HG03571 (cell line): ENCODE results near the gene TOPBP1.
"Not testable (repeated sequence)": the region's sequence is repeated elsewhere in the genome, so short reads cannot be mapped to it uniquely, and the experiment has no call there.

Experiments
- ATAC-seq: cut with Tn5 transposase; IDR thresholded peaks from one replicate; pipeline ENCODE4 v1.9.1; 2021; ENCODE audit not compliant: unreplicated experiment

TOPBP1 gene

DNA sequence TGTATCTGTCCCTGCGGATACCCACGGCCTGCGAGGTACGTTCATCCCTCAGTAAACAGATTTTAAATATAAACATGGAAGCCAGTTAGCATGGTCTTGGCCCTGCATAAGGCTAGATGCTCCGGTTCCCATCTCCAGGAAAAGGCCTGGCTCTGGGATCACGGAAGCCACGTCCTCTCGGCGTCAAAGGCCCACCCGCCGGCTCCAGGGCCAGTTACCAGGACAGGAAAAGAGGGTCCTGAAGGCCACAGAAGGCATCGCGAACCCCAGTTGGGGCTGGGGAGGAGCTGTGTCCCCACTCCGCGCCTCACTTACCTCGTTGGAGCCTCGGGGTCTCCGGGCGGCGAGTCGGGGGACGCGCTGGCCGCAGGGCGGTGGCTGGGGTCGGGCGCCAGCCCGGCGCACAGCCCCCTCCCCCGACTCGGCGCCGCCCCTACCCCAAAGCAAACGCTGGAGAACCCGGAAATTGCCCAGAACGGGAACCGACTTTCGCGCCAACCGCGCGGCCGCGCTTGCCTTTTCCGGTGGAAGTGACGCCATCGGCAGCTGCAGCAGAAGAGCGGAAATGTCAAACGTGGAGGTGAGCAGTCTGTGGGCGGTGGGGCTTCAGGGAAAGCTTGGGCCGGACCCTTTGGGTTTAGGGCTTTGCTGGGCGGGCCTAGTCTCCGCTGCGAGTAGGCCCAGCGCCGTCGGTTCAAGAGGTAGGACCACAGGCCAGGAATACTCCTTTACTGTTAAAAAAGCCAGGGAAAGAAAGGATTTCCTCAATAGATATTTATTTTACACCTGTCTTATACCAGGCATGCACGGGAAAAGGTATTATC, at the start of gene TOPBP1:
Gene TOPBP1, minus strand, starts transcription at position 488 of the 824 bp plus-strand sequence. CDS start 814 bp downstream, outside the sequence.
- ATAC-seq: peak; percentile 88

DNA sequence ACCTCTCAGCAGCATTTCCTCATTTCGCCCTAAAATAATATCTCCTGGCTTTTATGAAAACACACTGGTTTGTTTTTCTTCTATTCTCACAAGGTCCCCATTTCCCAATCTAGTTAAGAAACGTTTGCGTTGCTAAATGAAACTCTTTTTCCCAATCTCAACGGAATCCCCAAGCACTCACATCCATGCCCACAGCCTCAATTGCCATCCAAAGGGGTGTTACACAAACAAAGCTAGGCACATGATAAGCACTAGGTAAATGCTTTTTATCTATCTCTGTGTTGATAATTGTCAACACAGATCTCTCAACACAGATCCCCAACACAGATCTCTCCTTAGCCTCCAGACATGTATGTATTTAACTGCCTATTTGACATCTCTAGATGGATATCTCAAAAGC, 49.3 kb upstream of the TOPBP1 start:
- ATAC-seq: no peak

DNA sequence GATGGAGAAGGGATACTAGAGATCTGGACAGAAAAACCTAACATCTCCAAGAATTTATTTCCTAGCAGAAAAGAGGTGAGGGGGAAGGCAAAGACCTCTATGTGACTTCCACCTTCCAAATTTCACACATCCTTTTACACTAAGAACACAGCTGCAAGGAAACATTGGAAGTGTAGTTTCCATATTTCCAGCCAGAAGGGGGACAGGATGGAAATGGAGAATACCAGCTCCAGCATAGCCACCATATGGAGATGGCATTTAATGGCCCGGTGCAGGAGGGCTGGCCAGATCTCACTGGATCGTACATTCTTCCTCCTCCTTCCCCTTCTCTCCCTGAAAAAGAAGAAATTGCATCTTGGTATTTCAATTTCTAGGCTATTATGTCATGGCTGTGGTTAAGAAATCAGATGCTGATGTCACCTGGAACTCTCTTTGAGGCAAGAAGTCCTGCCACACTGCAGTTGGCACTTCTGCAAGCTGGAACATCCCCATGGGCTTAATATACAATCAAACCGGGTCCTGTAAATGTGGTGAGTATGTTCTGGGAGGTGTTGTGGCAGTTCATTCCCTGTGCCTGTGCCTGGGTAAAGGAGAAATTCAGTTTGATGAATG, 47.5 kb upstream of the TOPBP1 start:
- ATAC-seq: no peak

DNA sequence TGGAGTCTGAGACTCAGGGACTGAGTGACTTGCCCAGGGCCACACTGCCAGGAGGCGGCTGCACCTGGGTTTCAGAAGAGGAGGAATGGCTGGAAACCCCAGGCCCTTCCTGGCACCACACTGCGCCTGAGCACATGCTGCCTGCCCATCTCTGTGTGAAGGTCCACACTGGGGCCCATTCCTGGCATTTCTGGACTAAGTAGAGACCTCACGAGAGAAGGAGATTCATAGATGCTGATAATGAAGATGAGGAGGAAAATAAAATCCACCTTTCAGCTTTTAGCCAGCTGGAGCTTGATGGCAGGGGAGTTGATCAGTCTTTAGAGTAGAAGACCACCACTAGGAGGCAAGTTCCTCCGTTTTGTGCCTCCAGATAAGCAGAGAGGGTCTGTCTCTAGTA, 44.3 kb upstream of the TOPBP1 start:
- ATAC-seq: no peak

DNA sequence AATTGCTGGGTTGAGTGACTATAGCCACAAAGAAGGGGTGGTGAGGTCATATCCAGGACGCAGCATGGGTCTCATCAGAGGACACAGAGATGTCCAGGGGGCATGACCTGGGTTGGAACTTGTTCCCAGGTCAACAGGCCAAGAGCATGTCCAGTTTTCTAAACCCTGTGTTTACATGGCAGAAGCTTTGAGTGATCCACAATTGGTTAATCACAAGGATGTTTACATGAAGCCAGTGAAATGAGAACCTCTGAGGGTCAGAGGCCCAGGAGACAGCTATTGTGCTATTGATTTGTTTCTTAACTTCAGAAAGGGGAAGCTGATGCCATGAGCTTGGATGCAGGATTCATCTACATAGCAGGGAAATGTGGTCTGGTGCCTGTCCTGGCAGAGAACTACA, 42.2 kb upstream of the TOPBP1 start:
- ATAC-seq: no peak

DNA sequence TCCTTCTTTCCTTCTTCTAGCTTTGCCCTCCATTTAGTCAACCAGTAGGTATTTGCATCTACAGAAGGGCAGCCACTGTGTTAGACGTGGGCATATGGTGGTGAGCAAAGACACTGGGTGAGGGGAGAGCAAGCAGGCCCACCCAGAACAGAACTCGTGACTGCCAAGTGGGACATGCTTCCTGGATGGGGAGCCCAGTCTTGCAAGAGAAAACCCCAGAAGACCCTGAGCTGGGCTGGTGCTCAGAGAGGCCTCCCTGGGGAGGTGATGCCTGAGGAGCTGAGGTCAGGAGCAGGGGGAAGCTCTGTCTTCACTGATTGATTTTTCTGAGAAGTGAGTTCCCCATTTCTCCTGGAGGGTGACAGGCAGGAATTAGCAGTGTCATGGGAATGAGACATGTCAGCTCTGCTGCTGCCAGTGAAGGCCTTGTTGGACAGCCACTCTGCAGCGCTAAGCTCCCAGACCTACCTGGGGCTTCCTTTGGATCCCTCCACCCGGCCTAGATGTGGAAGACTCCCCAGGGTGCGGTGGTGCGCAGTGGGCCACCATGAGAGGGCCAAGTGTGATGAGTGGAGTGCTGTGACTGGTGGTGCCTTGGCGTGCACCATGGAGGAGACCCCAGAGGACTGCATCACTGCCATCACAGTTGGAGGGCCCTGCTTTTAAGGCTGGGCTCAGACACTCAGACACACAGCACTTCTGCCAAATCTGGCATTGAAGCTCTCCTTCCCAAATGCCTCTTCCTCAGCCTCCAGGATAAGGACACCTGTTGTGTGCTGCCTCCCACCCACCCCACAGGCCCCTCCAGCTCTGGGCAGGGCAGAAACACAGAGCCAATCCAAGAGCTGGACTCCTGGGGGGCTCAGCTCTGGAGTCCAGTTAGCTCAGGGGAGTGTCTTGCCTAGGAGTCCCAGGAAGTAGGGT, 40.0 kb upstream of the TOPBP1 start:
- ATAC-seq: no peak

DNA sequence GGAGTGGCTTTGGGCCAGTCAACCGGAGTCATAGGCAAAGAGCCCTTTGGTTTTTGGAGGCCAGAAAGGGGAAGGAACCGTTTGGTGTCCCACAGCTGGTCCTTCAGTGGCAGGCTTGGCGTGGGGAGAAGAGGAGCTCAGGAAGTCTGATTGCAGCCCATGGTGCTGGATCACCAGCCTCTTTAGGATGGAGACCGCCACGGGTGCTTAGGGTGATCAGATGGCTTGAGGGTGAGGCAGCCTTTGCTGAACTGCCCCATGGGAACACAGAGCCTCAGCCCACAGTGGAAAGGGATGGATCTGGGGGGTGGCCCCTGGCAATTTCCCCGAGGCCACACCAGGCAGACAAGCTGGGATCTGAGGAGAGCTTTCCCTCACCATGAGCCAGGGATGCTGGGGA, 38.6 kb upstream of the TOPBP1 start:
- ATAC-seq: no peak

DNA sequence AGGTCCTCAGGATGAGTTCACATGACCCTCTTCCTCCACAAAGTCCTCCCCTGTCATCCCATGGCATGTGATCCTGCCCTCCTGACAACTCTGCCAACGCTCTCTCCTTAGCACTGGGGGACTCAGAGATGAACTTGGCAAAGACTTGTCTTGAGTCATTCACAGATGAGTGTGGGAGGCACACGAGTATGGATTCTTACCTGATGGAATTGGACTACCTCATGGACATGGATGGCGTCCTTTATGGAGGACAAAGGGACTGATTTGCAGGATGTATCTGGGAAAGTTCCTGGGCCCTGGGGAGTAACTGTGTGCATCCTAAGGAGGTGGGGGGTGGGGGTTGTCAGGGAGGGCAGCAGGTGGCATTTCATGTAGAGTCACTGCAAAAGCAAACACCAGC, 38.2 kb upstream of the TOPBP1 start:
- no peak for ATAC-seq

DNA sequence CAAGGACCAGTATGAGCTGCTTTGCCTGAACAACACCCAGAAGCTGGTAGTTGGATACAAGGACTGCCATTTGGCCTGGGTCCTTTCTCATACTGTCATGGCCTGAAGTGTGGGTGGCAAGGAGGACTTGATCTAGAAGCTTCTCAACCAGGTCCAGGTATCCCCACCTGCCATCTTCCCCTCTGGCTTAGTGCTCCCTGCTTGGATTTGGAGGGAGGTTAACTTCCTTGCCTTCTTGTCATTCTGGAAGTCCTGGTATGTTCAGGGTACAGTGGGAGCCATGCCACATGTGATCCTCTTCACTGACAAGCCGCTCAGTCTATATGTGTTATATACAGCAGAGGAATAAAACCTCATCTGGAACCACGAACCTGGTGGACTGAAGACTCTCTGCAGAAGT, 37.7 kb upstream of the TOPBP1 start:
- ATAC-seq: no peak

DNA sequence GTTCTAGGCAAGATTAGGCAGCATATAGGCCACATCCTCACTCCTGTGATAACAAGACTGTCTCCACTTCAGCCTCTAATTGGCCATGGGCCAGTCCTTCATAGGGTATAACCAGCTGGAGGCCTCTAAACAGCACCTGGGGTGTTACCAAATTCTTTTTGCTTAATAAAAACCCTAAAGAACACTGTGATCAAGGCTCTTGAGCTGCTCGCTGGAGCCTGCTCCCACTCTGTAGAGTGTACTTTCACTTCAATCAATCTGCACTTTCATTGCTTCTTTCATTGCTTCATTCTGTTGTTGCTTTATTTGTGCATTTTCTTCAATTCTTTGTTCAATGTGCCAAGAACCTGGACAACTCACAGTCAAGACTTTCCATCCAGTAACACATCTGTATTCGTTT, 36.2 kb upstream of the TOPBP1 start:
- no peak for ATAC-seq

DNA sequence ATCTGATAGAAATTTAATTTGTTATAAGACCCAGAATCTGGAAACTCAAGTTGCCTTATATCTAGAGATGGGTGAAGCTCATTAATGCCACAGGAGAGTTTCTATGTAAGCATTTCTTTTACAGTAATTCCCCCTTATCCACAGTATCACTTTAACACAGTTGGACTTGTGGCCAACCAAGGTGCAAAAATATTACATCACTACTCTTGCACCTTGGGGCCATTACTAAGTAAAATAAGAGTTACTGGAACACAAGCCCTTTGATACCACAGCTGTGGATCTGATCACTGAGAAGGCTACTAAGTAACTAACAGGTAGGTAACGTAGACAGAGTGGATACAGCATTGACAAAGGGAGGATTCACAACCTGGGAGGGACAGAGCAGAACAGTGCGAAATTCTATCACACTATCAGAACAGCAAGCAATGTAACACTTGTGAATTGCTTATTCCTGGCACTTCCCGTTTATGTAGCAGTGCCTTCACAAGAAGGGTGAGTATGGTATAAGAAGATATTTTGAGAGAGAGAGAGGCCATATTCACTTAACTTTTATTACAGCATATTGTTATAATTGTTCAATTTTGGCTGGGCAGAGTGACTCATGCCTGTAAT, 33.9 kb upstream of the TOPBP1 start:
- no peak for ATAC-seq

DNA sequence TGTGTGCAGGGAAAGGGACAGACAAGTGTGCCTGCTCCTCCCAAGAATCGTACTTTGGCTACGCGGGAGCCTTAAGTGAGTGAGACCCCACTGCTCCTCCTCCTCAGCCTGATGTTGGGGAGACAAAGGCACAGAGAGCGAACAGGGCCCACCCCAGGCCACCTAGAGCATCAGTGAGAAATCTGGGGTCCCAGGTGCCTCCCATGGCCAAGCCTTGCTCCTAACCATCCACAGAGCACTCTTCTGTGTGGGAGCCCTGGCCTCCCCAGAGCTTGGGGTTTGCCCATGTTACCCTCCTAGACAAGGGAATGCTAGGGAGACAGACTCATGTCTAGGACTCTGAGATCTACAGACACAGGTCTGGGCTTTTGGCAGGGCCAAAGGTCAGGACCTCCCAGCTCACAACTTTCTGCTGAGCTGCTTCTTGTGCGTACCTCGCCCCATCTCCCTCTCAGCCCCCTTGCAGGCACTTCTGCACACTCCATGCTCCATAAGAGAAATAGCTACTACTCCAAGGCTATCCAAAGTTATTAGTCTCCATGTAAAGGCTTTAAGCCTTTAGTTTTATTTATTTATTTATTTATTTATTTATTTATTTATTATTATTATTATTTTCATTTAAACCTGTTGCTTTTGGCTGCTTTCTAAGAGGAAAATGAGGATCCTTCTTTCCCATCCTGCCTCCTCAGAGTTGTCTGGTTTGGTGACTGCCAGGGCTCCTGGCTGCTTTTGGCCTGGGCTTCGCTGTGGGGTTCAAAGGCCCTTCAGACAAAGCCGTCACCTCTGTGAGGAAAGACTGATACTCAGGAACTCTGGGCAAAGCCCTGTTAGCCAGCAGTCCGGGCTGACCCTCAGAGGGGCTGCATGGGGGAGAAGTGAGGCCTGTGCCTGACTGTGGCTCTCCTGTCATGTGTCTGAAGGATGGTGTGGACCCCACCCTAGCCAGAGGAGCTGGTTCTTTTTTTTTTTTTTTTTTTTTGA, 32.8 kb upstream of the TOPBP1 start:
- ATAC-seq: no peak

DNA sequence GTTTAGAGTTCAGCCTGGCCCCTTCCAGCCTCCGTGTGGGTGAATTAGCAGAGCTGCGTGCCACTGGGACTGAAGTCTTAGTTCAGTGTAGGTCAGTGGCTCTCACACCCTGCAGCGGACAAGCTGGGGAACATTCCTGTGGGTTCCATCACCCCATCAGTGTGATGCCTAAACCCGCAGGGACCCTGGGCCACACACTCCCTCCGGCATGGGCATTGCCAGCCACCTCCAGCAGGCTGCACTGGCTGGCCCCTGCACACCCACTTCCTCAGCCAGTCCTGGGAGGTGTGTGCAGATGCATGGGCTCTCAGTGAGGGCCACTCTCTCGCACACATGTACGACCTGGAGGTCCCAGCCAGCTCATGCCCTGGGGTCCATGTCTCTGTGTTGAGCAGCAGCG, 32.1 kb upstream of the TOPBP1 start:
- ATAC-seq: no peak

DNA sequence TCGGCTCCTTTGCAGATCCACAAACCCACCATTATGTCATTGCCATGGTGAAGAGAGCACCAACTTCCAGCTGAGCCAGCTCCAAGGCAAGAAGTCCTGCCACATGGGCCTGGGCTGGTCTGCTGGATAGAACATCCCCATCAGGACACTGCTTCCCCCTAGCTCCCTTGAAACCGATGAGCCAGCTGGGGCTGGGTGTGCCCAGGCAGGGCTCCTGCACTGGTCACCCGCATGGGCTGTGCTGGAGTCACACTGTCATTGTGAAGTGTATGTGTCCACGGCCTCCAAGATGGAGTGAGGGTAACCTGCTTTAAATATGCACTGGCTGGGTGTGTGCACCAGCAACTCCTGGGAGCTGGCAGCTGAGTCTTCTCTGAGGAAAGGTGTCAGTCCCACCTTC, 31.0 kb upstream of the TOPBP1 start:
- no peak for ATAC-seq

DNA sequence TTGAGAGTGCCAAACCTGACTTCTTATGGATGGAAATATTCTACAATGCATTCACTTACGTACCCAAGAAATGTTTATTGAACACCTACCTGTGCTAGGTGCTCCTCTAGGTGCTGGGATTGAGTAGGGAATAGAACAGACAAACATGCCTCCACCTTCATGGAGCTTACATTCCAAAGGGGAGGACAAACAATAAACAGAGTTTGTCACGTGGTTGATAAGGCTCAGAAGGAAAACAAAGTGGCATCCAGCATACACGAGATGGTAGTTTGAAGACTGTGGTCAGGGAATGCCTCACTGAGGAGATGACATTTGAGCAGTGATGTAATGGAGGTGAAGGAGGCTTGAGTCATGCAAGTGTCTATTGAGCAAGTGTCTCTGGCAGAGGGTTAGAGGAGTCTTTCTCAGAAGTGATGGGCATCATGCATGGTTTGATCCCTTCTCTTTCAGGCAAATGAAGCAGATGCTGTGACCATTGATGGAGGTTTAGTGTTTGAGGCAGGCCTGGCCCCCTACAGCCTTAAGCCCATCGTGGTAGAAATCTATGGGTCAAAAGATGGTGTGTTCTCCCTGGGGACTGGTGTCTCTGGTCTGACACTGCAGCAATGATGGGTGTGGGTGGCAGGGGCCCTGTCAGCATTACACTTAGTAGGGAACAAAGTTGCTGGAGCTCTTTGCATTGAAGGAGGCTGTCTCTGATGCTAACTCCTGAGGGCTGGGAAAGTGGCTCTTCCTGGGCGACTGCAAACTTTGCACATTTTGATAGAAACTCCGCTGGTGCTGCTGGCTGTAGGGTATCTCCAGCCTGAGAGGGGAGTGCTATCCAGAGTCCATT, 29.7 kb upstream of the TOPBP1 start:
- no peak for ATAC-seq

DNA sequence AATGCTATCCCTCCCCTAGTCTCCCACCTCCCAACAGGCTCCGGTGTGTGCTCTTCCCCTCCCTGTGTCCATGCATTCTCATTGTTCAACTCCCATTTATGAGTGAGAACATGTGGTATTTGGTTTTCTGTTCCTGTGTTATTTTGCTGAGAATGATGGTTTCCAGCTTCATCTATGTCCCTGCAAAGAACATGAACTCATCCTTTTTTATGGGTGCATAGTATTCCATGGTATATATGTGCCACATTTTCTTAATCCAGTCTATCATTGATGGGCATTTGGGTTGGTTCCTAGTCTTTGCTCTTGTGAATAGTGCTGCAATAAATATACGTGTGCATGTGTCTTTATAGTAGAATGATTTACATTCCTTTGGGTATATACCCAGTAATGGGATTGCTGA, 16.3 kb upstream of the TOPBP1 start:
- ATAC-seq: not testable (repeated sequence)

DNA sequence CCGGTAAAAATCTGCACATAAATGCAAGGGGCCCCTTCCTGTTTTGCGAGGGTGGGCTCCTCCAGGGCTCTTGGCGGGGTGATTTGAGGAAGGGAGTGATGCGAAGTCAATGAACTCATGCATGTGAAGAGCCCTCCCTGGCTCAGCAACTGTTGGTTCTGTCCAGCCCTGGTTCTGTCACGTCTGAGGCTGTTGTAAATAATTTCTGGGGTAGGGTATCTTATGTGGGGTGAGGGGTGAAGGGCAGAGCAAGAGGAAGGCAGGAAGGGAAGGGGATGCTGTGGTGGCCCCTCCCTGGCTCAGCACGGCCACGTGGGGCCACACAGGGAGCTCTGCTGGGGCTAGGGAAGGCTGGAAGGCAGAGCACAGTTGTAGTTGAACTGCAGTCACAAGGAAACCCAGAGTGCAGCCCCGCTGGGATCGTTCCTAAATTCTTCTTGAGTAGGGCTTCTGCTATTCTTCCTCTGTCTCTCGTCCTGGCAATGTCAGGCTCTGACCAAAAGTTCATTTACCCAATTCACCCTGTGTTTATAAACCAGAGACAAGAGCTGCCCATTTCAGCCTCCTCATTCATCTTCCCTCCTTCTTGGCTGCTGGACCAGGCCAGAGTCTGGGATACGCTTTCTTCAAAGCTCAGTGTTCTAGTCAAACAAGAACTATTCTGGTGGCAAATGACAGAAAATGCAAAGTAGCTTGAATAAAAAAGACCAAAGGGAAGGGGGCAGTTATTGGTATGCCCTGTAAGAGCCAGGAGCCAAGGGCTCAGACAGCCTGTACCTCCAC, 14.8 kb upstream of the TOPBP1 start:
- ATAC-seq: no peak

DNA sequence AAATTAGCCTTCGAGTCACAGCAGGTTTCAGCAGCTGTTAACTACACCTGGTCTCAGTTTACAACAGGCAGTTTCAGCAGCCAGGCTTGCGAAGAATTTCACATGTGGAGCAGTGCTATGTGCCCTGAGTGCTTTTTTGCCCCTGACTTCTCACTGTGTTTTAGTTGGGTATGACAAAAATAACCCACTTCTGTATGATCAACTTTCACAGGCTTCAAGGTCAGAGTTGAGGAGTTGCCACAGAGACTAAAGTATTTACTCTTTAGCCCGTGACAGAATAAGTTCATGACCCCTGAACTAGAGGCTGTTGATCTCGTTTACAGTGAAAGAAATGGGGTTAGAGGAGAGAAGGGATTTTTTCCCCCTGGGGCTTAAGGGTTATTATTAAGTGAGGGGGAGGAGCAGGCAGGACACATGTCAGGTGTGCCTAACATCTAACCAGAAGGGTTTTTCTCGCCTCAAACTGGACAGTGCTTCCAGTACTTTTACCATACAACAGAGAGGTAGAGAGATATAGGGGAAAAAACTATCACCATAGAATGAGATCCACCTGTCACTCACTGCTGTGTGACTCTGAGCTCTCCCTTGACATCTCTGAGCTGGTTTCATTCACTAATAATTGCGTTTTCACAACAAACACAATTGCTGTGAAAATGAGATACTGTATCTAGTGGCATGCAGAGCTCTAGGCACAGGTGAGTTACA, 14.0 kb upstream of the TOPBP1 start:
- no peak for ATAC-seq
